Fibroblast of villous mesenchyme (primary cell): ENCODE results near the gene METTL27. TPM values are rescaled to one million over a fixed set of nuclear protein-coding genes. Genes with fewer than 3 reads are reported as not detected.
A peak's percentile ranks its signal among the peaks of the same experiment; 100 is the strongest.

Experiments used
- DNase-seq: peaks from one replicate; pipeline ENCODE4 v3.0.0-alpha.2; 2010; ENCODE audit warnings: low read depth
- H3K4me3 ChIP-seq: 2 replicates; pipeline ENCODE4 v1.5.1; 2011; ENCODE audit warnings: low read depth, mild to moderate bottlenecking, low read length
- CTCF ChIP-seq: IDR thresholded peaks from 2 replicates; pipeline ENCODE4 v1.5.1; 2012; ENCODE audit warnings: low read depth, mild to moderate bottlenecking, low read length; ENCODE audit not compliant: insufficient read depth
- total RNA-seq: library from RNA; depleted of rRNA; stranded (reverse); fragments of >200 nt; gene quantifications from 2 replicates; pipeline ENCODE4 v1.2.3, GENCODE V29; 2012

METTL27 gene
- total RNA-seq: 1.6 and 2.6 TPM in 2 replicates

- TF ChIP-seq CTCF: no peak
- peak within 1 kb of the TSS; percentile 70 for H3K4me3 ChIP-seq
- DNase-seq: peak; percentile 91
Observed at GRCh38 chr7:73842067-73842976, at the start of gene METTL27. TSS of gene METTL27 (minus strand) at chr7:73842516. CDS start at chr7:73842140, 376 bp downstream.

DNA sequence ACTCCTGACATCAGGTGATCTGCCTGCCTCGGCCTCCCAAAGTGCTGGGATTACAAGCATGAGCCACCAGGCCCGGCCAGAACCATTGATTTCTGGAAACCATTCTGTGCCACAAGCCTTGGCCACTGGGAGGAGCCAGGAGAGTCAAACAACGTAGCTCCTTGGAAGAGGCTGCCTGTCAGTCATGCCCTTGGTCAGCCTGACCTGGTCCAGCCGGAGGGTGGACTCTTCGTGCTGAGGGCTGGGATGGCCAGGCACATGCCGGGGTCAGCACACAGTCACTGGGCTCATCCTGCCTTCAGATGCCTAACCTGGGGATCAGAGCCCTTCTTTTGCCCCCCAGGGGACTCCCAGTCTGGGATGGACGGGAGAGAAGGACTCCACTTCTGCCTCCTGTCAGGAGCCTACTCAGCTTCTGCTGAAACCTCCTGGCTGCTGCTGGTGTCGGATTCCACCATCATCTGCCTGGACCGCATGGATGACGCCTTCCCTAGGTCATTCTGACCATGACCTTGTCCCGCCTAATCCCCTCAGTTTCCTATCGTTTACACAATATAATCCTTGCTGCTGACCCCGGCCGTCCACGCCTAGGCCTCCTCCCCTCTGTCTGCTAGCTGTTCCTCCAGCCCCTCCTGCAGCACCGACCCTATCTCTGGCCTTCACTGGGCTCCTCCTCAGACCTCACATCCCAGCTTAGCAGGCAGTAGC, 49.0 kb upstream of the METTL27 start:
- H3K4me3 ChIP-seq: no peak overlapping the region
- peak; percentile 53 for DNase-seq
- TF ChIP-seq CTCF: peak; percentile 13

- no peak for TF ChIP-seq CTCF
- no peak for DNase-seq
- no peak overlapping the region for H3K4me3 ChIP-seq
Observed at GRCh38 chr7:73890555-73891147, 48.3 kb upstream of the METTL27 start.

DNA sequence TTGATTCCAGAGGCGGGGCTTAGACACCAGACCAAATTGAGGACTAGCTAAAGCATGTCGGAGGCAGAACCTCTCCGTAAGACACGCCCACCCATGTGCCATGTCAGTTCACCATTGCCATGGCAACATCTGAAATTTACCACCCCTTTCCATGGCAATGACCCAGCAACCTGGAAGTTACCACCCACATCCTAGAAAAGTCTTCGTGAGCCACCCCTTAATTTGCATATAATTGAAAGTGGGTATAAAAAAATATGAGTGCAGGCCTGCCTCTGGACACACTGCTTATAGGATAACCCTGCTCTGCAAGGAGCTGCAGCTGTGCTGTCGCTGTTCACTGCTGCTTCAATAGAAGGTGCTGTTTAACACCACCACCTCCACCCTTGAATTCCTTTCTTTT, 46.6 kb upstream of the METTL27 start:
- no peak for DNase-seq
- no peak for TF ChIP-seq CTCF
- no peak overlapping the region for H3K4me3 ChIP-seq

- DNase-seq: no peak
Observed at GRCh38 chr7:73887762-73888161, 45.4 kb upstream of the METTL27 start.

More at GRCh38 chr7:73887762-73888161, 45.4 kb upstream of the METTL27 start:
- no peak overlapping the region for H3K4me3 ChIP-seq
- no peak for TF ChIP-seq CTCF
